ENCODE measurements around the gene TJAP1.

DNA sequence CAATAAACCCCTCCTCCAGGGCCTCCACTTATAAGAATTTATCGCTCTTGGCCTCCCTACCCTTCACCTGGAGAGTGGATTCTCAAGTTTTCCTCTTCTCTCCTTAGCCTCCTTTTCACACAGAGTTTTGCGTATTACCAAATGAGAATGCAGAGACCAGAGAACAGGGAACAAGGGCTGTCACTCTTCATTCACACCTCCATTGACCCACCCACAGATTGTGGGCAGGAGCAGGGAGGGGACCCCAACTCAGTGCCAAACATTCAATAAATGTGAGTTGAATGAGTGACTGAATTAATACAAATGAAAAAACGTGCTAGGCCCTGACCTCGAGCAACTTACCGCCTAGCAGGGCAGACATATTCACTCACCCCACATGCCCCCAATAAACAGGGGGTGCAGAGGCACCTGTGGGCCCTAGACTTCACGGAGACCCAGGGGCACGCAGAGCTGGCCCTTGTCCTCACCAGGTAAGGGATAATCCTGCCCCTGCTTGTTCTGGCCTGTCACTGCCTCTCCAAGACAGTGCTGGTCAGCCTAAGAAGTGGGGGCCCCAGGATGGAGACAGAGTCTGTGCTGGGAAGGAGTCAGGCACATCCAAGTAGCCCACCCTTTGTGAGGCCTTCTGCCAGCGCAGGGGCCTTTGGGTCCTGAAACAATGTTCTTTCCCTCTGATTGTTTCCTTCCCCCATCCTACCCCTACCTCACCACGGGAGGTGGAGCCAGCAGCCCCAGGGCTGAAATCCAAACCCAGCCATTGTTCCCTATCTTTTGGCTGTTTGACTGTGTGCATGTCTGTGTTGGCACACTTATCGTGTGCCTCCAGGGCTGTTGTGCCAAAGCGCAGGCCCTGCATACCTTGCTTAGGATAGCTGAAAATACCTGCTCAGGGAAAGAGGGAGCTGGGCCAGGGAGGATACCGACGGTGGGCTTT lies 8.4 kb upstream of the TJAP1 start:
- TF ChIP-seq EP300 (IDR thresholded peaks at IDR 0.05) (no peak), CTCF (IDR thresholded peaks at IDR 0.05) (no peak), POLR2A (IDR thresholded peaks at IDR 0.05; ENCODE audit: low read length) (no peak)
- TF ChIP-seq, protein P1, sequence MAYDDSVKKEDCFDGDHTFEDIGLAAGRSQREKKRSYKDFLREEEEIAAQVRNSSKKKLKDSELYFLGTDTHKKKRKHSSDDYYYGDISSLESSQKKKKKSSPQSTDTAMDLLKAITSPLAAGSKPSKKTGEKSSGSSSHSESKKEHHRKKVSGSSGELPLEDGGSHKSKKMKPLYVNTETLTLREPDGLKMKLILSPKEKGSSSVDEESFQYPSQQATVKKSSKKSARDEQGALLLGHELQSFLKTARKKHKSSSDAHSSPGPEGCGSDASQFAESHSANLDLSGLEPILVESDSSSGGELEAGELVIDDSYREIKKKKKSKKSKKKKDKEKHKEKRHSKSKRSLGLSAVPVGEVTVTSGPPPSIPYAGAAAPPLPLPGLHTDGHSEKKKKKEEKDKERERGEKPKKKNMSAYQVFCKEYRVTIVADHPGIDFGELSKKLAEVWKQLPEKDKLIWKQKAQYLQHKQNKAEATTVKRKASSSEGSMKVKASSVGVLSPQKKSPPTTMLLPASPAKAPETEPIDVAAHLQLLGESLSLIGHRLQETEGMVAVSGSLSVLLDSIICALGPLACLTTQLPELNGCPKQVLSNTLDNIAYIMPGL (CRISPR knock-in tag; IDR thresholded peaks at IDR 0.05; ENCODE audit: borderline replicate concordance): no peak

All from A549 (cell line).